GM20000 (cell line): ENCODE results near the gene TBX19.

Source experiments
- DNase-seq: peaks from one replicate; pipeline ENCODE4 v3.0.0; 2012; ENCODE audit warnings: low spot score
- CTCF ChIP-seq: IDR thresholded peaks from 2 replicates; pipeline ENCODE4 v1.5.1; 2012; ENCODE audit warnings: mild to moderate bottlenecking, control low read depth; ENCODE audit errors: extremely low read depth, missing control alignments

The TBX19 gene

GRCh38 chr1:168245042-168245441, 35.6 kb upstream of the TBX19 start:
- no peak for TF ChIP-seq CTCF
- no peak for DNase-seq

- DNase-seq = no peak
- TF ChIP-seq CTCF = no peak
Observed at GRCh38 chr1:168246506-168246905, 34.2 kb upstream of the TBX19 start.

GRCh38 chr1:168252204-168252733, 28.4 kb upstream of the TBX19 start:
- DNase-seq = no peak
- no peak for TF ChIP-seq CTCF

GRCh38 chr1:168256164-168256563, 24.5 kb upstream of the TBX19 start:
- no peak for DNase-seq
- no peak for TF ChIP-seq CTCF

GRCh38 chr1:168257397-168257796, 23.3 kb upstream of the TBX19 start:
- no peak for DNase-seq
- TF ChIP-seq CTCF = no peak

- no peak for DNase-seq
- no peak for TF ChIP-seq CTCF
Observed at GRCh38 chr1:168259567-168259966, 21.1 kb upstream of the TBX19 start.

- no peak for DNase-seq
- TF ChIP-seq CTCF = no peak
Observed at GRCh38 chr1:168260393-168260792, 20.3 kb upstream of the TBX19 start.
